Testis (tissue), 2 donors: ENCODE results near the gene TTC8.

Source experiments
- POLR2A ChIP-seq: fragments of 450-650 bp; IDR thresholded peaks from one replicate; pipeline ENCODE4 v1.6.1; 2017; ENCODE audit warnings: antibody characterized with exemption, mild to moderate bottlenecking, moderate library complexity
- TF ChIP-seq, protein P1 (sequence below), 3 experiments: fragments of 450-650 bp in 2 of 3; fragments of 200-600 bp in 1 of 3; sonication (generic) in 1 of 3; IDR thresholded peaks; one replicate each; pipeline ENCODE4 v1.5.1; 2016 to 2019; ENCODE audit warnings: antibody characterized with exemption in 3 of 3, mild to moderate bottlenecking in 2 of 3, moderate library complexity in 1 of 3

GRCh38 chr14:88815980-88816379, 8.5 kb upstream of the TTC8 start:
- TF ChIP-seq, protein P1, sequence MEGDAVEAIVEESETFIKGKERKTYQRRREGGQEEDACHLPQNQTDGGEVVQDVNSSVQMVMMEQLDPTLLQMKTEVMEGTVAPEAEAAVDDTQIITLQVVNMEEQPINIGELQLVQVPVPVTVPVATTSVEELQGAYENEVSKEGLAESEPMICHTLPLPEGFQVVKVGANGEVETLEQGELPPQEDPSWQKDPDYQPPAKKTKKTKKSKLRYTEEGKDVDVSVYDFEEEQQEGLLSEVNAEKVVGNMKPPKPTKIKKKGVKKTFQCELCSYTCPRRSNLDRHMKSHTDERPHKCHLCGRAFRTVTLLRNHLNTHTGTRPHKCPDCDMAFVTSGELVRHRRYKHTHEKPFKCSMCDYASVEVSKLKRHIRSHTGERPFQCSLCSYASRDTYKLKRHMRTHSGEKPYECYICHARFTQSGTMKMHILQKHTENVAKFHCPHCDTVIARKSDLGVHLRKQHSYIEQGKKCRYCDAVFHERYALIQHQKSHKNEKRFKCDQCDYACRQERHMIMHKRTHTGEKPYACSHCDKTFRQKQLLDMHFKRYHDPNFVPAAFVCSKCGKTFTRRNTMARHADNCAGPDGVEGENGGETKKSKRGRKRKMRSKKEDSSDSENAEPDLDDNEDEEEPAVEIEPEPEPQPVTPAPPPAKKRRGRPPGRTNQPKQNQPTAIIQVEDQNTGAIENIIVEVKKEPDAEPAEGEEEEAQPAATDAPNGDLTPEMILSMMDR (IDR thresholded peaks at IDR 0.05) = no peak
- TF ChIP-seq POLR2A = no peak
